Activated CD8-positive, alpha-beta T cell treated with anti-CD3 and anti-CD28 coated beads for 36 hours (primary cell): ENCODE results near the gene TMEM97. TPM values are rescaled to one million over a fixed set of nuclear protein-coding genes. Genes with fewer than 3 reads are reported as not detected.

Experiments
- ATAC-seq: fragments of 200-7000 bp; cut with Tn5 transposase; one replicate; pipeline ENCODE4 v1.10.0; 2021; ENCODE audit warnings: mild to moderate bottlenecking, moderate library complexity
- CTCF ChIA-PET: fragments of 350-600 bp; sonication (Branson Sonifier 250); formaldehyde crosslinking; loops from one replicate; lab custom pipeline; 2021; ENCODE audit warnings: antibody characterized with exemption; lab: Charles Lee
- POLR2A ChIA-PET: fragments of 350-600 bp; sonication (Branson Sonifier 250); formaldehyde crosslinking; loops from one replicate; lab custom pipeline; 2021; ENCODE audit warnings: antibody characterized with exemption; lab: Charles Lee
- DNase-seq: peaks from one replicate; pipeline ENCODE4 v3.0.0-alpha.2; 2020
- H3K27ac Mint-ChIP-seq: one replicate; pipeline ENCODE4 v1.8.0; 2021; ENCODE audit warnings: mild to moderate bottlenecking, mixed read lengths
- H3K27me3 Mint-ChIP-seq: one replicate; pipeline ENCODE4 v1.8.0; 2021; ENCODE audit warnings: mixed read lengths
- H3K36me3 Mint-ChIP-seq: one replicate; pipeline ENCODE4 v1.8.0; 2021; ENCODE audit warnings: low read depth, mixed read lengths
- H3K4me1 Mint-ChIP-seq: one replicate; pipeline ENCODE4 v1.8.0; 2021; ENCODE audit warnings: low read depth, mixed read lengths
- H3K4me3 Mint-ChIP-seq: one replicate; pipeline ENCODE4 v1.8.0; 2021; ENCODE audit warnings: mild to moderate bottlenecking, moderate library complexity, mixed read lengths
- H3K9me3 Mint-ChIP-seq: one replicate; pipeline ENCODE4 v1.8.0; 2021; ENCODE audit warnings: mixed read lengths
- intact Hi-C: fragments of 100-400 bp; cut with micrococcal nuclease; formaldehyde crosslinking; loops from one replicate; pipeline ENCODE4 v1.10.0; 2022
- total RNA-seq, 2 experiments: library from RNA; stranded (reverse); gene quantifications; one replicate each; pipeline ENCODE4 v1.2.3, GENCODE V29; 2021
- TF ChIP-seq, protein P1 (sequence below): fragments of 200-600 bp; IDR thresholded peaks from one replicate; pipeline ENCODE4 v1.8.0; 2022; ENCODE audit warnings: antibody characterized with exemption, mild to moderate bottlenecking

Gene TMEM97
- total RNA-seq, 2 experiments from 2014 or later, result 36.1 to 36.2 TPM

DNA sequence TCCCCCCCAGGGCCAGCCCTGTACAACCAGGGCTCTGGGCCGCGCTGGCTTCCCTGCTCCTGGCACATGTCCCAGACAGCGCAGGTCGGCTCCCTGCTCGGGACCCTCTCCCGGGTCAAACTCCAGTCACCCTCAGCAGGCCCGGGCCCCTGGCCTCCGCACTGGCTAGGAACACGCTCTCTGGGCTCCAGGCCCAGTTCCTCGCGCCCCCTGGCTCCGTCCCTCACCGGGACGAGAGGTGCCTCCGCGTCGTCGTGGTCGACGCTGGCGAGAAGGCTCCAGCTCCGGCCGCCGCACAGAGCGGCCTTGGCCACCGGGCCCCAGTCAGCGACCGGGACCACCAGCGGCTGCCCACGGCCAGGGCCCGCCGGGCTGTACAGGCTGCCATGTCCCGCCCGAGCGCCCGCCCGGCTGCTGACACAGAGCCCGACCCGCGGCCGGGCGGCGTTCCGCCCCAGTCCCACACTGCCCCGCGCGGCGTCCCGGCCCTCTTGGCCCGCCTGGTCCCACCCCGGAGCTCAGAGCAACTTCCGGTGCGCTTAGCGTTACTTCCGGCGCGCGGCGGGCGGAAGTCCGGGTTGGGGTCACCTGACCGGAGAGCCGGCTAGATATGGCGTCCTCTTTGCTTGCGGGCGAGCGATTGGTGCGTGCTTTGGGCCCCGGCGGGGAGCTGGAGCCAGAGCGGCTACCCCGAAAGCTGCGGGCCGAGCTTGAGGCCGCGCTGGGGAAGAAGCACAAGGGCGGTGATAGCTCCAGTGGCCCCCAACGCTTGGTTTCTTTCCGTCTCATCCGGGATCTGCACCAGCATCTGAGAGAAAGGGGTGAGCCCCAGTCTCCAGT is 38.3 kb downstream of the TMEM97 start, which contains the start of gene POLDIP2:
TSS of gene POLDIP2 (minus strand) at position 467 of the 840 bp plus-strand sequence. CDS start at position 388, 79 bp downstream.
- POLR2A ChIA-PET, result interaction anchor here (0.6 to 4.5 kb wide), 15 partner anchors 11 to 363 kb away, joined by 3 to 35 read pairs (median 4); partner anchors contain the start of genes IFT20, RPL23A, SARM1 and TNFAIP1
- CTCF ChIA-PET, result interaction anchor here (1.0 to 4.4 kb wide), 6 partner anchors 9 to 191 kb away, joined by 3 to 19 read pairs (median 6); partner anchors contain the start of genes IFT20 and TNFAIP1
- TF ChIP-seq, protein P1, sequence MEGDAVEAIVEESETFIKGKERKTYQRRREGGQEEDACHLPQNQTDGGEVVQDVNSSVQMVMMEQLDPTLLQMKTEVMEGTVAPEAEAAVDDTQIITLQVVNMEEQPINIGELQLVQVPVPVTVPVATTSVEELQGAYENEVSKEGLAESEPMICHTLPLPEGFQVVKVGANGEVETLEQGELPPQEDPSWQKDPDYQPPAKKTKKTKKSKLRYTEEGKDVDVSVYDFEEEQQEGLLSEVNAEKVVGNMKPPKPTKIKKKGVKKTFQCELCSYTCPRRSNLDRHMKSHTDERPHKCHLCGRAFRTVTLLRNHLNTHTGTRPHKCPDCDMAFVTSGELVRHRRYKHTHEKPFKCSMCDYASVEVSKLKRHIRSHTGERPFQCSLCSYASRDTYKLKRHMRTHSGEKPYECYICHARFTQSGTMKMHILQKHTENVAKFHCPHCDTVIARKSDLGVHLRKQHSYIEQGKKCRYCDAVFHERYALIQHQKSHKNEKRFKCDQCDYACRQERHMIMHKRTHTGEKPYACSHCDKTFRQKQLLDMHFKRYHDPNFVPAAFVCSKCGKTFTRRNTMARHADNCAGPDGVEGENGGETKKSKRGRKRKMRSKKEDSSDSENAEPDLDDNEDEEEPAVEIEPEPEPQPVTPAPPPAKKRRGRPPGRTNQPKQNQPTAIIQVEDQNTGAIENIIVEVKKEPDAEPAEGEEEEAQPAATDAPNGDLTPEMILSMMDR, result no peak
- Mint-ChIP-seq H3K9me3 (no peaks in the 10 kb centered on the region), H3K4me3 (peak within 1 kb of the TSS; percentile 97), H3K4me1 (peaks cover 34% of the 10 kb centered on the region), H3K27ac (peak within 1 kb of the TSS; percentile 92), H3K36me3 (peaks cover 48% of the 10 kb centered on the region), H3K27me3 (no peaks in the 10 kb centered on the region)
- intact Hi-C loops, result no loop called here
- peak; percentile 95 for DNase-seq
- ATAC-seq, result peak; percentile 99

DNA sequence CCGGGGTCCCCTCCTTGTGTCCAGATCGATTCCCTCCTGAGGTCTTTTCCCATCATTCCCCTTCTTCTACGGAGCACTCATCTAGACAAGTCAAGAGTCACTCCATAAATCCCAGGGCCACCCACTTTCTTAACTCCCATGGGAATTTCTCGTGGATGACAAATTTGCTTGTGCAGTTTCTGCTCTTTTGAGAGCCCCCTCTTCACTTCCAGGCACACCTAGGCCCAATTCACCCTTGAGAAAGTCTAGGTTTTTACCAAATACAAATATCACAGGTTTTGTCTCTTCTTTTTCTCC is 38.8 kb downstream of the TMEM97 start:
- no peaks in the 10 kb centered on the region for H3K27me3 Mint-ChIP-seq
- H3K36me3 Mint-ChIP-seq, result peaks cover 47% of the 10 kb centered on the region
- TF ChIP-seq, protein P1, result no peak
- no peaks in the 10 kb centered on the region for H3K9me3 Mint-ChIP-seq
- peak overlapping the region; percentile 97 for H3K4me3 Mint-ChIP-seq
- peaks cover 34% of the 10 kb centered on the region for H3K4me1 Mint-ChIP-seq
- H3K27ac Mint-ChIP-seq, result peak overlapping the region; percentile 92
- CTCF ChIA-PET, result interaction anchor here (1.0 to 4.4 kb wide), 6 partner anchors 8 to 190 kb away, joined by 3 to 19 read pairs (median 6); partner anchors contain the start of genes IFT20 and TNFAIP1
- DNase-seq, result no peak
- no peak for ATAC-seq
- intact Hi-C loops, result no loop called here
- POLR2A ChIA-PET, result interaction anchor here (1.0 to 4.5 kb wide), 11 partner anchors 10 to 195 kb away, joined by 3 to 35 read pairs (median 9); partner anchors contain the start of genes IFT20, SARM1, TNFAIP1 and VTN

DNA sequence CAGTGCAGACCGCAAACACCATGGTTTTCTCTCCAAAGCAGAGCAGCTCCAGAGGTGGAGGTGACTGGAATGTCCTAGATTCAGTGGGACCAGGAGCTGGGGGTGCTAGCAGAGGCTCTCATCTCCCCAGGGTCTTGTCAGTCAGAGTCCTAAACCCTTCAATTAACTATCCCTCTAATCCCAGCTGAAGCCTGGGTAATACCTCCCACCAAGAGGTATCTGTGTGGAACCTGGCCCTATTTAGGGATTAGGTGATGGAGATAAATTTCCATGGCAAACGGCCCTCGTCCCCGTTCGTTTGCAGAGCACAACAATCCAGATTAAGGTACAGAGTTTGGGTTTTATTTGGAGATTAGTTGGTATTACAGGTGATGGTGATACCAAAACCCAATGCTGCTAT is 44.2 kb downstream of the TMEM97 start:
- POLR2A ChIA-PET, result interaction anchor here (0.9 to 1.0 kb wide), 2 partner anchors 24 to 44 kb away, joined by 3 read pairs; no protein-coding TSS in a partner anchor
- H3K4me3 Mint-ChIP-seq, result no peak overlapping the region
- no peaks in the 10 kb centered on the region for H3K9me3 Mint-ChIP-seq
- H3K36me3 Mint-ChIP-seq, result peaks cover 17% of the 10 kb centered on the region
- CTCF ChIA-PET, result no interaction called here
- no peaks in the 10 kb centered on the region for H3K27me3 Mint-ChIP-seq
- no peak overlapping the region for H3K27ac Mint-ChIP-seq
- H3K4me1 Mint-ChIP-seq, result peaks cover 10% of the 10 kb centered on the region
- DNase-seq, result no peak
- intact Hi-C loops, result no loop called here
- no peak for ATAC-seq
- TF ChIP-seq, protein P1, result no peak

DNA sequence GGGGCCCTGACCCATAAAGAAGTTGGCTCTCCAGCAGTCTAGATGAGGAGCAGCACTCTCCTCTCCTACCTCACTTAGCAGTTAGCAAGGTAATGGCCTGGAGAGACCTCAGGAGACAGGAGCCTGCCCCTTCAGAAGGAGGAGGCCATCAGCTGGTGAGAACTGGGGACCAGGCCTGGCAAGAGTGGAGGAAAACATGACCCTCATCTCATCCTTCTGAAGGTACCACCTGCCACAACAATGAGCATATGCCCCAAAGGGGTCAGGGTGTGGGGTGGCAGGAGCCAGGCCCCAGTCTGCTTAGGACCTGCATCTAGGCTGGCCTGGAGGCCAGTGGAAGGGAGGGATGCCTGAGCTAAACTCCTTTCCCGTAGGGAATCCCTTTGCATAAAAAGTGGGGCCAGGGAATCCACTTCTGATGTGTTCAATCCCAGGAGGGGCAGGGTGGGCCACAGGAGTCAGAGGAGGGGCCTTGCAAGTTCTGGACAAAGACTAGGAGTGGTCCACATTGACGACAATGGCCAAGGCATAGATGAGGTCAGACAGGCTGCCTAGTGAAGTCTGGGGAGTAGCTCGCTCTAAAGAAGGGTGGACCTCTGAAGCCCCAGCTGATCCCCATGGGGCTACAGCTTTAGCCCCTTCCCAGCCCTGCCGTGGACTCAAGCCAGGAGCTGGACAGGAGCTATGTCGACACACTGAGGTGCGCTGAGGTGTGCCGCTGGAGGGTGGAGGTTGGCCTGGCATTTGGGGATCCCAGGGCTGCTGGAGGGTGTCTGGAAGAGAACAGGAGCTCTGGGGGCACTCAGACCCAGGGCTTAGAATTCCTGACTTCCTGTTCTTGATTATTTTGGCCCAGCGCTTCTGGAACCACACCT is 45.0 kb downstream of the TMEM97 start:
- intact Hi-C loops, result no loop called here
- H3K4me3 Mint-ChIP-seq, result no peak overlapping the region
- no peaks in the 10 kb centered on the region for H3K9me3 Mint-ChIP-seq
- no peaks in the 10 kb centered on the region for H3K27me3 Mint-ChIP-seq
- H3K4me1 Mint-ChIP-seq, result peaks cover 3% of the 10 kb centered on the region
- DNase-seq (no peak), ATAC-seq (no peak)
- no peak overlapping the region for H3K27ac Mint-ChIP-seq
- peaks cover 17% of the 10 kb centered on the region for H3K36me3 Mint-ChIP-seq
- CTCF ChIA-PET, result no interaction called here
- POLR2A ChIA-PET, result interaction anchor here (0.7 to 1.3 kb wide), 4 partner anchors 18 to 44 kb away, joined by 3 read pairs; partner anchors contain the start of genes IFT20 and TNFAIP1
- TF ChIP-seq, protein P1, result no peak
